Globus pallidus (tissue), 1 donor: ENCODE data around the gene MROH2A.

Experiments used
- DNase-seq: peaks from one replicate; pipeline ENCODE4 v3.0.0-alpha.2; 2015; ENCODE audit warnings: low spot score

MROH2A gene

GRCh38 chr2:233761040-233761769 lies 16.9 kb upstream of the MROH2A start:
- no peak for DNase-seq

GRCh38 chr2:233764264-233764663 lies 13.9 kb upstream of the MROH2A start:
- no peak for DNase-seq

GRCh38 chr2:233764761-233765160 lies 13.4 kb upstream of the MROH2A start:
- no peak for DNase-seq

DNA sequence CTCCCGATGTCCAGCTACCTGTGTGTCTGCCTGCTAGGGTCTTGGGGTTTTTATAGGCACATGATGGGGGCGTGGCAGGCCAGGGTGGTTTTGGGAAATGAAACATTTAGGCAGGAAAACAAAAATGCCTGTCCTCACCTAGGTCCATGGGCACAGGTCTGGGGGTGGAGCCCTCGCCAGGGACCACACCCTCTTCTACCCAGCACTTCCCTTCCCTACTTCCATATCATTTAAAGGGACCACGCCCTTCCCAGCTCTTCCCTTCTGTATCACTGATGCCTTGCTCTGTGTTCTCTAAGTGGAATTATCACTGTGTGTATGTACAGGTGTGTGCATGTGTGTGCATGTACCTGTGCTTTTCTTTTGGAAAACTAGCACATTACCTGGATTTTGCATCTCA lies 11.7 kb upstream of the MROH2A start:
- no peak for DNase-seq

- DNase-seq = no peak
These were observed 10.1 kb upstream of the MROH2A start for GRCh38 chr2:233768076-233768475.

- no peak for DNase-seq
These were observed 8.9 kb upstream of the MROH2A start for GRCh38 chr2:233769260-233769659.

- no peak for DNase-seq
These were observed 6.0 kb upstream of the MROH2A start for GRCh38 chr2:233772153-233772552.

GRCh38 chr2:233772583-233772982 lies 5.5 kb upstream of the MROH2A start:
- DNase-seq = no peak

DNA sequence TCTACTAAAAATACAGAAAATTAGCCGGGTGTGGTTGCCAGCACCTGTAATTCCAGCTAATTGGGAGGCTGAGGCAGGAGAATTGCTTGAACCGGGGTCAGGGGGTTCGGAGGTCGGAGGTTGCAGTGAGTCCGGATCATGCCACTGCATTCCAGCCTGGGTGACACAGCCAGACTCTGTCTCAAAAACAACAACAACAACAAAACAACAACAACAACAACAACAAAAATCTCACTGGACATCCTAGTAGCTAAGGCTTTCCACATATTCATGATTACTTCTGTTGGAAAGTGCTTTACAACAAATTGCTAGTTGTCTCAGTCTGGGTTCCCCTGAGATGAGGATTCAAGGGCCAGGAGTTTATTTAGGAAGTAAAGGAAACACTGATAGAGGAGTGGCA lies 4.3 kb upstream of the MROH2A start:
- no peak for DNase-seq

- no peak for DNase-seq
These were observed 2.7 kb upstream of the MROH2A start for GRCh38 chr2:233775414-233775813.

GRCh38 chr2:233779722-233780121 lies 1.6 kb downstream of the MROH2A start:
- no peak for DNase-seq

- DNase-seq = no peak
These were observed 2.6 kb downstream of the MROH2A start for GRCh38 chr2:233780771-233781170.

DNA sequence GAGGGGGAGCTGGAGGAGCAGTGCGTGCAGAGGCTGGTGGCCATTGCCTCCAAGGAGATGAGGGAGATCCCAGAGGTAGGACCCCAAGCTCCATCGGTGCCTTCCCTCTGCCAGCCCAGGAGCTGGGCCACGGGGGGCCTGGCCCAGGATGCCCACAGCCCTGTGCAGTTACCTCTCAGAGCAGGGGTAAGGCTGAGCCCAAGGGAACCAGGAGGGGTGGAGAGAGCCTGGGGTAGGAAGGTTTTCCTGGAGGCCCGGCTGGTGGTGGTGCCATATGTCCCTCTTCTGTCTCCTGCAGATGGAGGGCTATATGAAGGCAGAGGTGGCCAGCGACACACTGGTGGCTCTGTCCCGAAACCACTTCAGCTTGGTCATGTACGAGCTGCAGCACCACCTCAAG lies 11.4 kb downstream of the MROH2A start:
- DNase-seq = no peak

DNA sequence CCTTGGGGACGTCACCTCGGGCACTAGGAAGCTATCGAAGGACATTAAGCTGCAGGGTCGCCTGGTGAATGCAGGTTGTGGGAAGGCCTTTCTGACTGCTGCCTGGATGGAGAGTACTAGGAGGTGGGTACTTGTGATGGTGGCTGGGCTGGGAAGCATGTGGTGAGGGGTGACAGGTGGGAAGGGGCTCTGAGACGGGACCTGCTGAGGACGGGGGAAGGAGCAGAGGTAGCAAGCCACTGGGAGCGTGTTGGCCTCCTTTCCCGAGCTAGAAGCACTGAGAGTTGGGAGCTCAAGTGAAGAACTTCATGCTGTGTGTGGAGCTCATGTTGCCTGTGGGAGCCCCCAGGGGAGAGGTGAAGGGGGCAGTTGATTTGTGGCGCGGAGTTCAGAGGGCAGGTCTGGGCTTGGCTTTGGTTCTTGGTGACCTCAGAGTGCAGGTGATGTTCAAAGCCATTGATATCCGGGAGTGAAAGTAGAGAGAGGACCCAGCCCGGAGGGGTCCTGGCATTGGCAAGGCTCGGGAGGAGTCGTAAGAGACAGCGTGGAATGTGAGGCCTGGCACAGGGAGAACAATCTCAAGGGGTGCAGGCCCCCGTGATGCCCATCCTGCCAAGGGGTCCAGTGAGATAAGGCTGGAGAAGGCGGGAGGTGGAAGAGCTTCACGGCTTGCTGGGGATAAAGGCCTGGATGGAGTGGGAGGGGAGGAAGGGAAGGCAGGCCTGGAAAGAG lies 13.2 kb downstream of the MROH2A start:
- DNase-seq = no peak

- DNase-seq = no peak
These were observed 13.8 kb downstream of the MROH2A start for GRCh38 chr2:233791883-233792329.

- DNase-seq = no peak
These were observed 14.6 kb downstream of the MROH2A start for GRCh38 chr2:233792720-233793119.

GRCh38 chr2:233793465-233794127 lies 15.5 kb downstream of the MROH2A start:
- no peak for DNase-seq

- no peak for DNase-seq
These were observed 16.1 kb downstream of the MROH2A start for GRCh38 chr2:233794128-233794658.

- no peak for DNase-seq
These were observed 17.6 kb downstream of the MROH2A start for GRCh38 chr2:233795735-233796171.

GRCh38 chr2:233796254-233796653 lies 18.1 kb downstream of the MROH2A start:
- DNase-seq = no peak

GRCh38 chr2:233798335-233799086 lies 20.4 kb downstream of the MROH2A start:
- no peak for DNase-seq

- no peak for DNase-seq
These were observed 21.0 kb downstream of the MROH2A start for GRCh38 chr2:233799087-233799665.
